ENCODE data around the gene APBA2.

DNA sequence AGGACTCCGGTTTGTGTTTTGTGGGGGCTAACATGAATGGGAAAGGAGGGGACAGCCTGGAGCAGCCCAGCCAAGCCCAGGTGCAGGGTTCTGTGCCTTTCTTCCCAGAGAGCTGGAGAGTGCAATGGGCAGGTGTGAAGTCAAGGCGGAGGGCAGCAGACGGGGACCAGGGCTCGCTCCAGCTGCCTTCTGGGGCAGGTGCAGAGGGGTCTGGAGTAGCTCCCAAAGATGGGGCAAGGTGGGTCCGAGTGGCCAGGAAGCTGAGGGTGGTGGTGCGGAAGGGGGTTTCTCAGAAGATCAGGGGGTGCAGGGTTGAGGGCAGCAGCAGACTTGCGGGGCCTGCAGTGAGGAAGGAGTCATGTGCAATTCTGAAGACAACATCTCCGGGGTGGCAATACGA is 225.0 kb downstream of the APBA2 start:
- no peak for TF ChIP-seq POLR2A (IDR thresholded peaks at IDR 0.05)
- TF ChIP-seq, protein P1, sequence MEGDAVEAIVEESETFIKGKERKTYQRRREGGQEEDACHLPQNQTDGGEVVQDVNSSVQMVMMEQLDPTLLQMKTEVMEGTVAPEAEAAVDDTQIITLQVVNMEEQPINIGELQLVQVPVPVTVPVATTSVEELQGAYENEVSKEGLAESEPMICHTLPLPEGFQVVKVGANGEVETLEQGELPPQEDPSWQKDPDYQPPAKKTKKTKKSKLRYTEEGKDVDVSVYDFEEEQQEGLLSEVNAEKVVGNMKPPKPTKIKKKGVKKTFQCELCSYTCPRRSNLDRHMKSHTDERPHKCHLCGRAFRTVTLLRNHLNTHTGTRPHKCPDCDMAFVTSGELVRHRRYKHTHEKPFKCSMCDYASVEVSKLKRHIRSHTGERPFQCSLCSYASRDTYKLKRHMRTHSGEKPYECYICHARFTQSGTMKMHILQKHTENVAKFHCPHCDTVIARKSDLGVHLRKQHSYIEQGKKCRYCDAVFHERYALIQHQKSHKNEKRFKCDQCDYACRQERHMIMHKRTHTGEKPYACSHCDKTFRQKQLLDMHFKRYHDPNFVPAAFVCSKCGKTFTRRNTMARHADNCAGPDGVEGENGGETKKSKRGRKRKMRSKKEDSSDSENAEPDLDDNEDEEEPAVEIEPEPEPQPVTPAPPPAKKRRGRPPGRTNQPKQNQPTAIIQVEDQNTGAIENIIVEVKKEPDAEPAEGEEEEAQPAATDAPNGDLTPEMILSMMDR (IDR thresholded peaks at IDR 0.05), result no peak

Measured in heart left ventricle (tissue), 13 donors.